Astrocyte of the spinal cord (primary cell): ENCODE results near the gene PACS1.
A peak's percentile ranks its signal among the peaks of the same experiment; 100 is the strongest.

Source experiments
- DNase-seq: peaks from one replicate; pipeline ENCODE4 v3.0.0; 2011; ENCODE audit warnings: low read depth, low spot score
- H3K4me3 ChIP-seq: 2 replicates; pipeline ENCODE4 v1.5.1; 2011; ENCODE audit warnings: low read depth, mild to moderate bottlenecking, low read length, moderate library complexity
- in situ Hi-C: cut with HindIII; loops from 2 replicates; pipeline ENCODE4 v1.10.0; 2017; ENCODE audit warnings: low sequenced_read_pairs
- TF ChIP-seq, protein P1 (sequence below): IDR thresholded peaks from 2 replicates; pipeline ENCODE4 v1.5.1; 2012; ENCODE audit warnings: low read depth, mild to moderate bottlenecking, low read length, inconsistent platforms

The PACS1 gene

DNA sequence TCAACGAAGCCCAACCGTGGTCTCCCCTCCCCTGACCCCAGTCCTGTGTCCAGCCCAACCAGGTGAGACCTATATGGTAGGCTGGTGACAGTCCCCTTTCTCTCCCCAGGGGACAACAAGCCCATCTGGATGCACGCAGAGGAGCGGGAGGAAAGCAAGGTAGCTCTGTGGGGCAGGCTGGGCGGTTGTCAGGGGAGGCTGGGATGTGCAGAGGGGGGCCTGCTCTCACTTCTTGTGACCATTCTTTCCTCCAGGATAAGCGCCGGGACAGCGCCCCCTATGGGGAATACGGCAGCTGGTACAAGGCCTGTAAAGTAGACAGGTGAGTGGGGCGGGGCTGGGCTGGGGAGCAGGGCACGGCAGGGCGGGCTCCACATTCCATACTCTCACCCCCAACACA is 194.8 kb downstream of the PACS1 start:
- TF ChIP-seq, protein P1, sequence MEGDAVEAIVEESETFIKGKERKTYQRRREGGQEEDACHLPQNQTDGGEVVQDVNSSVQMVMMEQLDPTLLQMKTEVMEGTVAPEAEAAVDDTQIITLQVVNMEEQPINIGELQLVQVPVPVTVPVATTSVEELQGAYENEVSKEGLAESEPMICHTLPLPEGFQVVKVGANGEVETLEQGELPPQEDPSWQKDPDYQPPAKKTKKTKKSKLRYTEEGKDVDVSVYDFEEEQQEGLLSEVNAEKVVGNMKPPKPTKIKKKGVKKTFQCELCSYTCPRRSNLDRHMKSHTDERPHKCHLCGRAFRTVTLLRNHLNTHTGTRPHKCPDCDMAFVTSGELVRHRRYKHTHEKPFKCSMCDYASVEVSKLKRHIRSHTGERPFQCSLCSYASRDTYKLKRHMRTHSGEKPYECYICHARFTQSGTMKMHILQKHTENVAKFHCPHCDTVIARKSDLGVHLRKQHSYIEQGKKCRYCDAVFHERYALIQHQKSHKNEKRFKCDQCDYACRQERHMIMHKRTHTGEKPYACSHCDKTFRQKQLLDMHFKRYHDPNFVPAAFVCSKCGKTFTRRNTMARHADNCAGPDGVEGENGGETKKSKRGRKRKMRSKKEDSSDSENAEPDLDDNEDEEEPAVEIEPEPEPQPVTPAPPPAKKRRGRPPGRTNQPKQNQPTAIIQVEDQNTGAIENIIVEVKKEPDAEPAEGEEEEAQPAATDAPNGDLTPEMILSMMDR: peak; percentile 50
- in situ Hi-C loops: no loop called here
- H3K4me3 ChIP-seq: no peak overlapping the region
- DNase-seq: no peak

DNA sequence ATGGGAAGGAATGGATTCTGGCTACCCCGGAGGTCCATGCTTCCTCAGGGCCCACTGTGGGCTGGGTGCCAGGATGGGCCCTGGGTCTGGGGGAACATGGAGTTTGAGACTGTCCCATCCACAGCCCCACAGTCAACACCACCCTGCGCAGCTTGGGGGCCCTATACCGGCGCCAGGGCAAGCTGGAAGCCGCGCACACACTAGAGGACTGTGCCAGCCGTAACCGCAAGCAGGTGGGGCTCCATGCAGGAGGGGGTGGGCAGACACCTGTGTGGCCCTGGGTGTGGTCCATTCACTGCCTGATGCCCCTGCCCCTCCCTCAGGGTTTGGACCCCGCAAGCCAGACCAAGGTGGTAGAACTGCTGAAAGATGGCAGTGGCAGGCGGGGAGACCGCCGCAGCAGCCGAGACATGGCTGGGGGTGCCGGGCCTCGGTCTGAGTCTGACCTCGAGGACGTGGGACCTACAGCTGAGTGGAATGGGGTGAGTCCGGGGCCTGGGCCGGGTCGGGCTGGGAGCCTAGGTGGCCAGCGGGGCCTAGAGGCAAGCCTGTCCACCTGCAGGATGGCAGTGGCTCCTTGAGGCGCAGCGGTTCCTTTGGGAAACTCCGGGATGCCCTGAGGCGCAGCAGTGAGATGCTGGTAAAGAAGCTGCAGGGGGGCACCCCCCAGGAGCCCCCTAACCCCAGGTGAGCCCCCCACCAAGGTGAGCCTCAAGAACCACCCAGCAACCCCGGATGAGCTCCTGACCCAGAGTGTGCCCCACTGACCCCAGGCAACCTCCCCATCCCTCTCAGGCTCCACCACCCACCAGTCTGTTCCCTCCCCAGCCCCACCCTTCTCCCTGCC is 195.7 kb downstream of the PACS1 start:
- TF ChIP-seq, protein P1: no peak
- in situ Hi-C loops: no loop called here
- no peak overlapping the region for H3K4me3 ChIP-seq
- DNase-seq: no peak

DNA sequence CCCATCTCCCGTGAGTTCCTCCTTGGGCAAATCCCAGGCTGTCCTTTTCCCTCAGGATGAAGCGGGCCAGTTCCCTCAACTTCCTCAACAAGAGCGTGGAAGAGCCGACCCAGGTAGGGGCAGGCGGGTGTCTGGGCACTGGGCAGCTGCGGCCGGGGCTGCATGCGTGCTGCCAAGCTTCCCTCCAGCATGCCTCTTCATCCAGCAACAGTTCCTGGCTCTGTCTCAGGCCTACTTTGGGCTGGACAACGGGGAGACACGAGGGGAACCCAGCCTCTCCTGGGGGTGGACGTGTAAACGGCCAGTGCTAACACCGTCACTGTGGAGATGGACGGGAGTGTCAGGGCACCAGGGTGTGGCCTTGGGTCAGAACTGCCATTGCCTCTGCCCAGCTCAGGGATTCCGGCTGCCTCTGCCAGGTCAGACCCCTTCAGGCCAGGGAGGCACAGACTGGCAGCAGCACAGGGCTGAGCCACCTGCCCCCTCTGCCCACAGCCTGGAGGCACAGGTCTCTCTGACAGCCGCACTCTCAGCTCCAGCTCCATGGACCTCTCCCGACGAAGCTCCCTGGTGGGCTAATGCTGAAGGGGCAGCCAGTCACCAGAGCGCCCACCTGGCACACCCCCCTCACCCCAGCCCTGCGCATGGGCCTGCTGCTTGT is 196.4 kb downstream of the PACS1 start:
- TF ChIP-seq, protein P1: no peak
- DNase-seq: no peak
- in situ Hi-C loops: no loop called here
- peak overlapping the region; percentile 66 for H3K4me3 ChIP-seq

DNA sequence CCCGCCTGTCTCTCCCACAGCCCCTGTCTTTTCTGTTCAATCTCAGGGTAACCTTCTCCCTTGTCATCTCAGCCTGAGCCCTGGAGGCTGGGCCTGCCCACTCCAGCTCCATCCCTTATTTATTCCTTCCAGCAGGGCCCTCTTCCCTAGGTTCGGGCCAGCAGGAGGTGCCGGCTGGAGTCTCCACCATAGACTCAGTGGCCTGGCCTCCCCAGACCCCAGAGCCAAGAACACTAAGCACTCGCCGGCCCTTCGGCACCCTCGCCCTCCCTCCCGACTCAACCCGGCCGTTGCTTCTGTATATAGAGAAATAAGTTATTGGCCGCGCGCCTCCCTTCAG is 196.9 kb downstream of the PACS1 start:
- peak overlapping the region; percentile 66 for H3K4me3 ChIP-seq
- in situ Hi-C loops: no loop called here
- no peak for DNase-seq
- TF ChIP-seq, protein P1: no peak

DNA sequence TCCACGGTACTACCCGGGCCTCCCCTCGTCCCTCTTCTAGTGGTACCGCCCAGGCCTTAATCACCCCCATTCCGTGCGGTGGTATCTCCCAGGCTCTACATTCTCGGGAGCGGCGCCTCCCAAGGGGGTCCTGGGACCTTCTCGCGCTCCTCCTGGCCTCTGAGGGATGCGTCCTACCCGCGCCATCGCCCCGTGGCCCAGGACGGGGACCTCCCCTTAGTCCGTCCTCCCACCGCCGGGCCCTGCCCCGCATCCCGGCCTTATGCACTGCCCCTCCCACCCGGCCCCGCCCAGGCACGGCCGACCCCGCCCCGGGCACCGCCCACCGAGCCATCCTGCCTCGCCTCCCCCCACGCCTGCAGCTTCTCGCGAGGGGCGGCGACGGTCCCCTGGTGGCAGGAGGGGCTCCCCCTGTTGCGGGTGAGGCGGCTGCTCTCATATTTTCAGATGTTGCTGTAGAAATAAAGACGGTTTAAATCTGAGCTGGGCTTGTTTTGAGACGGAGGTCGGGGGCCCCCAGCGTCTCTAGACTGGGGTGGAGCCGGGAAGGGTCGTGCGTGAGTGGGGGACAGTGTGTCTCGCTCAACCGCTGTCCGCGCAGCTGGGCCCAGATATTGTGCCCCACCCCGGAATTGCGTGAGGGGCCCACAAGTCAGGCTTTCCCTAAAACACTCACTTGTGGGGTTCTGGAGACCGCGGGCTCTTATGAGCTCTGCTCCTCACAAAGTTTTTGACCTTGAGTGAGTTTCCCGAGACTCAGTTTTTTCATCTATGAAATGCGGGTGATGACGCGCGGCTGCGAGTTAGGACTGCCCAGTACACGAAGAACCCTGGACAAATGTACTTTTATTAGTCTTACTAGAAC is 197.5 kb downstream of the PACS1 start:
- in situ Hi-C loops: no loop called here
- TF ChIP-seq, protein P1: no peak
- H3K4me3 ChIP-seq: peak overlapping the region; percentile 66
- DNase-seq: peak; percentile 90

DNA sequence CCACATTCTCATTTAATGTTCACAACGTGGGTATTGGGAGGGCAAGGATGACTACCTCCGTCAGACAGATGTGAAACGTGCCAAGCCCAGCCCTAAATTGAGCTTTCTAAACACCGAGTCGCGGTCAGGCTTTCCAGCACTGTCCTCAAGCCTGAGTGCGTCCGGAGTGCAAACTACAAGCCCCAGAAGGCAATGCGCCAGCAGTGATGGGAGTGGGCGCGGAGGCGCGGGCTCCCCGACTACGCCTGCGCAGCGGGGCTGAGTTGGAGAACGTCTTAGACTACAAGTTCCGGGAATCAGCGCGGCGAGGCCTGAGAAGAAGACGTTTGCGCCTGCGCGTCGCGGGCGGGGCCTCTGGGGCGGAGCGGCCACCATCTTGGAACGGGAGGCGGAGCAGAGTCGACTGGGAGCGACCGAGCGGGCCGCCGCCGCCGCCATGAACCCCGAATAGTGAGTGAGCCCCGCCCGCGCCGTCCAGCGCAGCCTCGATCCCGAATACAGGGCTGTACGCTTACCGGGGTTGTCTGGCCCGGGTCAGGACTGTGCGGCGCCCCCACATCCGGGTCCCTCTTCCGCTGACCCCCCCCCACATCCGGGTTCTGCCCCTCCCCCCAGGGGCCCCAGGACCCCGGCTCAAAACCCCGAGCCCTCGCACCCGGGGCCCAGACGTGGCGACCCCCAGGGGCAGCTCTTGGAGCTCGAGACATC is 198.3 kb downstream of the PACS1 start, which contains the start of gene RAB1B:
RAB1B (plus strand) TSS at position 396 of the 708 bp plus-strand sequence; CDS start at position 437, 41 bp downstream.
- in situ Hi-C loops: no loop called here
- peak; percentile 100 for DNase-seq
- H3K4me3 ChIP-seq: peak within 1 kb of the TSS; percentile 92
- TF ChIP-seq, protein P1: no peak
